ENCODE data around the gene CYP11A1.

Gene CYP11A1

GRCh38 chr15:74333662-74334061 is 33.8 kb downstream of the CYP11A1 start:
- Histone ChIP-seq H3K9ac (ENCODE audit: low read depth, low read length, poor library complexity, severe bottlenecking) (no peak overlapping the region), H2AFZ (ENCODE audit: low read length) (no peak overlapping the region), H3K9me2 (replicated peaks; ENCODE audit: low read depth, low read length) (no peaks in the 10 kb centered on the region), H3K4me2 (ENCODE audit: low read depth, low read length, poor library complexity, severe bottlenecking) (no peak overlapping the region), H3K27me3 (ENCODE audit: insufficient read depth, low read length, poor library complexity, severe bottlenecking) (no peaks in the 10 kb centered on the region), H3K4me1 (ENCODE audit: insufficient read depth, low read length, poor library complexity, severe bottlenecking) (peaks cover 5% of the 10 kb centered on the region), H3K36me3 (ENCODE audit: insufficient read depth, low read length) (no peaks in the 10 kb centered on the region), H3K4me3 (ENCODE audit: low read length, poor library complexity, severe bottlenecking) (no peak overlapping the region), H3K79me2 (ENCODE audit: insufficient read depth, low read length) (no peaks in the 10 kb centered on the region), H3K9me3 (ENCODE audit: insufficient read depth, low read depth, low read length) (no peaks in the 10 kb centered on the region), H4K20me1 (ENCODE audit: insufficient read depth, low read length, poor library complexity, severe bottlenecking) (no peaks in the 10 kb centered on the region), H3F3A (ENCODE audit: low read depth) (no peaks in the 10 kb centered on the region)
- TF ChIP-seq EZH2phosphoT487 (IDR thresholded peaks at IDR 0.05; ENCODE audit: borderline replicate concordance) (no peak), CTCF (conservative IDR thresholded peaks at IDR 0.05; ENCODE audit: low read length) (no peak)

DNA sequence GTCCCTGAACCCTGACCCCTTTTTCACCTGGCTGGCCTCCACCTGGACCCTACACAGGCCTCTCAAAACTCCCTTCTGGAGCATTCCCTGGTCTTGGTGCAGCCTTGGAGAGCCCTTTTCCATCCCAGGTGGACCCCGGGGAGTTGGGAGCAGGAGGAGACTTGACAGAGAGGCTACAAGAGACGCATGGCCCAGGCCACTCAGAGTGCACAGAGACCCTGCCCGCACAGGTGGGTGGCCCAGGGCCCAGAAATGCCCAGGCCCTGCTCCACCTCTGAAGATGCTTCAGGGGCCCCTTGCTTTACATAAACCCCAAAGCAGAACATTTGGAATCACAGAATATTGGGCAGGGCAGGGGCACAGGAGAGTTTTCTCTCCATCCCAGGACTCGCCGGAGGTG is 34.4 kb downstream of the CYP11A1 start:
- no peaks in the 10 kb centered on the region for H3K79me2 ChIP-seq (ENCODE audit: insufficient read depth, low read length)
- H3K9me2 ChIP-seq (replicated peaks; ENCODE audit: low read depth, low read length), result no peaks in the 10 kb centered on the region
- H3K9me3 ChIP-seq (ENCODE audit: insufficient read depth, low read depth, low read length), result no peaks in the 10 kb centered on the region
- no peak overlapping the region for H2AFZ ChIP-seq (ENCODE audit: low read length)
- no peaks in the 10 kb centered on the region for H3F3A ChIP-seq (ENCODE audit: low read depth)
- H4K20me1 ChIP-seq (ENCODE audit: insufficient read depth, low read length, poor library complexity, severe bottlenecking), result no peaks in the 10 kb centered on the region
- H3K9ac ChIP-seq (ENCODE audit: low read depth, low read length, poor library complexity, severe bottlenecking), result no peak overlapping the region
- H3K4me1 ChIP-seq (ENCODE audit: insufficient read depth, low read length, poor library complexity, severe bottlenecking), result peaks cover 11% of the 10 kb centered on the region
- H3K4me2 ChIP-seq (ENCODE audit: low read depth, low read length, poor library complexity, severe bottlenecking), result no peak overlapping the region
- TF ChIP-seq CTCF (conservative IDR thresholded peaks at IDR 0.05; ENCODE audit: low read length) (no peak), EZH2phosphoT487 (IDR thresholded peaks at IDR 0.05; ENCODE audit: borderline replicate concordance) (no peak)
- H3K27me3 ChIP-seq (ENCODE audit: insufficient read depth, low read length, poor library complexity, severe bottlenecking), result no peaks in the 10 kb centered on the region
- no peak overlapping the region for H3K4me3 ChIP-seq (ENCODE audit: low read length, poor library complexity, severe bottlenecking)
- no peaks in the 10 kb centered on the region for H3K36me3 ChIP-seq (ENCODE audit: insufficient read depth, low read length)

GRCh38 chr15:74332611-74333010 is 34.8 kb downstream of the CYP11A1 start:
- H3K9ac ChIP-seq (ENCODE audit: low read depth, low read length, poor library complexity, severe bottlenecking), result no peak overlapping the region
- peaks cover 16% of the 10 kb centered on the region for H3K4me1 ChIP-seq (ENCODE audit: insufficient read depth, low read length, poor library complexity, severe bottlenecking)
- H3K9me2 ChIP-seq (replicated peaks; ENCODE audit: low read depth, low read length), result no peaks in the 10 kb centered on the region
- no peak overlapping the region for H2AFZ ChIP-seq (ENCODE audit: low read length)
- no peaks in the 10 kb centered on the region for H3K9me3 ChIP-seq (ENCODE audit: insufficient read depth, low read depth, low read length)
- no peaks in the 10 kb centered on the region for H3F3A ChIP-seq (ENCODE audit: low read depth)
- TF ChIP-seq CTCF (conservative IDR thresholded peaks at IDR 0.05; ENCODE audit: low read length) (no peak), EZH2phosphoT487 (IDR thresholded peaks at IDR 0.05; ENCODE audit: borderline replicate concordance) (no peak)
- no peaks in the 10 kb centered on the region for H3K36me3 ChIP-seq (ENCODE audit: insufficient read depth, low read length)
- no peaks in the 10 kb centered on the region for H4K20me1 ChIP-seq (ENCODE audit: insufficient read depth, low read length, poor library complexity, severe bottlenecking)
- no peaks in the 10 kb centered on the region for H3K79me2 ChIP-seq (ENCODE audit: insufficient read depth, low read length)
- H3K27me3 ChIP-seq (ENCODE audit: insufficient read depth, low read length, poor library complexity, severe bottlenecking), result no peaks in the 10 kb centered on the region
- H3K4me3 ChIP-seq (ENCODE audit: low read length, poor library complexity, severe bottlenecking), result no peak overlapping the region
- H3K4me2 ChIP-seq (ENCODE audit: low read depth, low read length, poor library complexity, severe bottlenecking), result no peak overlapping the region
